CD4-positive, alpha-beta T cell treated with Interleukin-21 for 1 hour (primary cell): ENCODE results near the gene FLT3.
A peak's percentile ranks its signal among the peaks of the same experiment; 100 is the strongest.
"Not testable (repeated sequence)": the region's sequence is repeated elsewhere in the genome, so short reads cannot be mapped to it uniquely, and the experiment has no call there.

ENCODE experiments used
- DNase-seq: peaks from one replicate; pipeline ENCODE4 v3.0.0-alpha.2; 2020

FLT3 gene

DNA sequence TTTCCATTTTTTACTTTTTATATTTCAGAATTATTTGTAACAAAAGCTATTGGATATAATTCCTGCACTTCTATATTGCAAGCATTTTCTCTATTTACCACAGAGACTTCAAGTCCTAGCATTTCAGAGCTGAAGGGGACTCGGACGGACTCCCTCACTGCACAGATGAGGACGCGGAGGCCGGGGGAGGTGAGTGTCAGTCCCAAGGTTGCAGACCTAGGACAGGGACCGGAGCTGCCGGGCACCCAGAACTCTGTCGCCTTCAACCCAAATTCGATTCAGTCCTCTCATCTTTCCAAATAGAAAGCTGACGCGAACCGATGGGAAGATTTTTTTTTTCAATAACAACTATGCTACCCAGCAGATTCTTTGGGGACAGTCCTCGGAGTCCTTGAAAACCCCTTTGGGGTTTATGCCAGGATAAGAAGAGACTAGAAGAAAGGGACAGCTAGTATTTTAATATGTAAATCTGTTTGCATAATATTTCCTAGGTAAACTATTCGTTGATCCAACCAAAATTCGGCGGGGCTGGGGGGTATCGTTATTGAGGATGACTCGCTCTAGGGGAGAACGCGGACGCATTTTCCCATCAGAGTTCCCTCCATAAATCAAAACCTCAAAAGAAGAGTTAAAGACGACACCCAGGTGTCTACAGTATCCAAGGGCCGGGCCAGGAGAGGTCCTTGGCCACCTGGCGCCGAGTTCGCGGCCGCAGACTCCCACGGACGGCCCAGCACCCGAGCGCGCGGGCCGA, 803 bp downstream of the FLT3 start:
- no peak for DNase-seq

- DNase-seq, result no peak
Measured at GRCh38 chr13:28097503-28097902, 2.9 kb downstream of the FLT3 start.

DNA sequence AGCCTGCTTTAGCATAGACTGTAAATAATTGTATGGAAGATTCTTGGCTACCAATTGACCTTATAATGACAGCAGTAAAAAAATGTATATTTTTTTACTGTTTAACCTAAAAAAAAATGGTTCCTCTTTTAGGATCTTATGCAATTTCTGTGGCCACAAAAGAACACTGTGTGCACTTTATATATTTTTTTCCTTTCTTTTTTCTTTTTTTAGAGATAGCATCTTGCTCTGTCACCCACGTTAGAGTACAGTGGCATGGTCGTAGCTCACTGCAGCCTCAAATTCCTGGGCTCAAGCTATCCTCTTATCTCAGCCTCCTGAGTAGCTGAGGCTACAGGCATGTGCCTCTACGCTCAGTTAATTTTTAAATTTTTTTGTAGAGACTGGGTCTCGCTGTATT, 6.1 kb downstream of the FLT3 start:
- no peak for DNase-seq

DNA sequence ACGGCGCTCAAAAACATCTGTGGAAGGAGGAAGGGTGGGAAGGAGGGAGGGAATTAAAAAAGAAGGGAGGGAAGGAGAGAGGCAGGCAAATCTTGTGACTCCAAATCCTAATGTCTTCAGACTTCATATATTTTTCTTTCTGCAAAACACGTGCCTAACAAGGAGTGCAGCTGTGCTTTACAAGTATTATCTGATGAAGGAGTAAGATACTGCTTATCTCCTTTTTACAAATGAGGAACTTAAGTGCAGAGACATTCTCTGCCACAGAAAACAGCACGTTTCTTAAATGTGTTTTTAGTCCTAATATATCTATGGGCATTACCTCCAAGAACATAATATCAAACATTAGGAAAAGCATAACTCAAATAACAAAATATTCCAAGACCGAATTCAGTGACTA, 6.5 kb downstream of the FLT3 start:
- no peak for DNase-seq

- no peak for DNase-seq
Measured at GRCh38 chr13:28092431-28092830, 7.9 kb downstream of the FLT3 start.

DNA sequence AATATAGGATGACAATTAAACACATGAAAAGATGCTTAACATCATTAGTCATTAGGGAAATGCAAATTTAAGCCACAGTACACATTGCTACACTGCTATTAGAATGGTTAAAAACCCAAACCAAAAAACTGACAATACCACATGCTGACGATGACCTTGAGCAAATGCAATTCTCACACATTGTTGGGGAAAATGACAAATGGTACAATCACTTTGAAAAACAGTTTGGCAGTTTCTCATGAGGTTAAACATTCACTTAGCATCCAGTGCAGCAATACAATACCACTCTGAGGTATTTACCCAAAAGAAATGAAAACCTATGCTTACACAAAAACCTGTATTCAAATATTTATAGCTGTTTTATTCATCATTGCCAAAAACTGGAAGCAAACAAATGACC, 11.3 kb downstream of the FLT3 start:
- no peak for DNase-seq

GRCh38 chr13:28077820-28078219, 22.6 kb downstream of the FLT3 start:
- not testable (repeated sequence) for DNase-seq

DNA sequence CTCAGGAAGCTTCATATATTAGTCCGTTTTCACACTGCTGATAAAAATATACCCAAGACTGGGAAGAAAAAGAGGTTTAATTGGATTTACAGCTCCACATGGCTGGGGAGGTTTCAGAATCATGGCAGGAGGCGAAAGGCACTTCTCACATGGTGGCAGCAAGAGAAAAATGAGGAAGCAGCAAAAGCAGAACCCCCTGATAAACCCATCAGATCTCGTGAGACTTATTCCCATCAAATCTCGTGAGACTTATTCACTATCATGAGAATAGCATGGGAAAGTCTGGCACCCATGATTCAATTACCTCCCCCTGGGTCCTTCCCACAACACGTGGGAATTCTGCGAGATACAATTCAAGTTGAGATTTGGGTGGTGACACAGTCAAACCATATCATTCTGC, 23.1 kb downstream of the FLT3 start:
- no peak for DNase-seq

DNA sequence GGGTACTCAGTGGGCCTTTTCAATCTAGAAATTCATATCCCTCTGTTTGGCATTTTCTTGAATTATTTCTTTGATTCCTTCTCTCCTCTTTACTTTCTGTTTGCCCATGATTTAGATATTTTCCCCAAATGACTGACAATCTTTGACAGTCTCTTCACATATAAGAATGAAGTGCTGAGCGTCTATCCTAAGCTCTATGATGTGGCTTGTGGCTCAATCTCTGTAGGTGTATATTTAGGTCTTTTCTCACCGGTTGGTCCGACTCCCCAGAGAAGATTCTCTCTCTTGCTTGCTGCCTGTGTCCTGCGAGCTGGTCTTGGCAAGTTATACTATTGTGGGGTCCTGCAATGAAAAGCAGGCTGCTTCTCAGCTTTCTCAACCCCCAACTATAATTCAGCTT, 29.0 kb downstream of the FLT3 start:
- no peak for DNase-seq

- DNase-seq, result no peak
Measured at GRCh38 chr13:28067491-28067890, 32.9 kb downstream of the FLT3 start.

GRCh38 chr13:28058866-28059613, 41.3 kb downstream of the FLT3 start:
- peak; percentile 40 for DNase-seq

DNA sequence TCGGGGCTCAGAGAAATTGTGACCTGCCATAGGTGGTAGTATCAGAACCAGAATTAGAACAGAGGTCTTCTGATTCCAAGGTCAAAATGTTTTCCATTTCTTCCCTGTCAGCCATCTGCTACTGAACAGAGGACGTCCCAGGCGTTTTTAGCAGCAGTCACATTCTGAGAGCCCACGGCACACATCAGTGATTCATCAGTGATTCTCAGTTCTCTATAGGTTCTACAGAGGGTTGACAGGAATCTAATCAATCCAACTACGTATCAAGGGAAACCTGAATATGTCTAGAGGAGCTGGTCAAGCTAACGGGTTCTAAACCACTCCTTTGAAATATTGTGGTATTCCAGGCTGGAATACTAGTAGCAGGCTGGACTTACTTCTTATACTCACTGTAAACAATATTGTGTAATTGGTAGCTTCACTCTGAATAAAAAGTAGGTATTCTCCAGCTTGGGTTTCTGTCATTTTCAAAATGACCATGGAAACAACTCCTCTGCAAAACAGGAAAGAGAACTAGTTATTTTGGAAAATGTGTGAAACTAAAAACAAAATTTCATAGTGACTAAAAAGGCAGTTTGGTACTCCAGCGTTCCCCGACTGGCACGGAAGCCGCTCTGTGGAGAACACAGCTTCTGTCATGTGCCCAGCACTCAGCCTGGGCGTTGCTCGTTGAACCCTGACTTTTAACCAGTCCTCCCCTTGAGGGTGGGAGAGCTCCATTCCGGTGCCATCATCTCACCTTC, 43.2 kb downstream of the FLT3 start:
- no peak for DNase-seq

DNA sequence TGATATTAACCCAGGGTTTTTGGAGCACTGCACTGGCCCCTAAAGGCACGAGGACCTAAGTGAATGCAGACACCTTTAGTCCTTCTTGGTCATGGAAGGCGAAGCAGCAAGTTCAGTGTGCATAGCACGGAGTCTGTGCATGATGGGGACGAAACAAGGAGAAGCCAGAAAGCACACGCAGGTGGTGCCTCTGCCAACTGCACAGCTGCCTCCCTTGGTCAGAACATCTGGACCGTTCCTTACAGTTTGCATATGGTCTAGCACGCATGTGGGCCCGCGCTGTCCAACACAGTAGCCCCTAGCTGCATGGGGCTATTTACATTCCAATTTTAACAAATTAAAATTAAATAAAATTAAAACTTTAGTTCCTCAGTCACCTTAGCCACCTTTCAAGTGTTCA, 44.0 kb downstream of the FLT3 start:
- DNase-seq, result no peak

DNA sequence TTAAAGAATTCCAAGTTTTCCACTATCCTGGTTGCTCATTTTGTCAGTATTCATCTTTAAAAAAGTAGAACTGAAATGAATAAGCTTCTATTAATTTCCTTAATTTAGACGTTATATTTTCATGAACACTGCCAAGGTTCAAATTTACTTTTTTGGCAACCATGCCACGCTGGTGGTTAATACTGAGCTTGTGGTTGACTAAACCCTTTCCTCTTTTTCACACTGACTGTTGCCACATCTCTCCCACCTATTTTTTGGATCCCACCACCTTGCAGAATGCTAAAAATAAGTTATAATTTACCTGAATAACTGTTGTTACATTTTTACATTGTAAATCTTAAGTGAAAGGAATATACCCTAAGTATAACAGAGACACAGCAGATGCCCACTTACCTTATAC, 45.0 kb downstream of the FLT3 start:
- DNase-seq, result no peak

DNA sequence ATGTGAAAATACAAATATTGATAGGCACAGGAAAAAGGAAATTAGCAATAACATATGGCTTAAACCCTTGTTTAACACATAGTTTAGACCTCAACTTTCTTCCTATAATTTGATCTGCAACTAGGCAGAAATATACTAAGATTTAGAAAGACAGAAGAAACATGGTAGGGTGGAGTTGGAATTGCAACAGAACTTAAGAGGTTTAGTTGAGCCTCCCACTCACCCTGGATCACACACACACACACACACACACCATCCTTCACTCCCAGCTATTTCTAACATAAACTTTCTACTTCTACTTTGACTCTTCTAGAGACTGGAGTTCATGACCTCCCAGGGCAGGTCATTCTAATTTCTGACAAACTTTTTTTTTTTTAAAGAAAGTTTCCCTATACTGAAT, 47.4 kb downstream of the FLT3 start:
- DNase-seq, result no peak

GRCh38 chr13:28049880-28050875, 50.2 kb downstream of the FLT3 start:
- no peak for DNase-seq

DNA sequence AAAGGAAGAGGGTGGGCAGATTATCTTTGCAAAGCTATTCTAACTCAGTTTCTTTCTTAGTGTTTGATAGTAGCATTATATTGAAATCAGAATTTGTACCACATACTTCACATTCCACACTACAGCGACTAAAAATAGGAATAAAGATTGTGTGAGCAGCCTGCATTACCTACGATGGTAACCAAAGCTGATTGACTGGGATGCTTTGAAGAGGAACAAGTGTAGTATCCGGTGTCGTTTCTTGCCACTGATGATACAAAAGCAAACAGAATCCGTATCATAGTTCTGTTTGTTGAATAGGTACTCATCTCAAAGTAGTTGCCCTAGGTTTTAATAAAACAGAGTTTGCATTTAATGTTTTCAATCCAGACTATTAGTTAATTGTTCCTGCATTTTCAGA, 51.2 kb downstream of the FLT3 start:
- no peak for DNase-seq

GRCh38 chr13:28048768-28049167, 51.6 kb downstream of the FLT3 start:
- DNase-seq, result no peak

DNA sequence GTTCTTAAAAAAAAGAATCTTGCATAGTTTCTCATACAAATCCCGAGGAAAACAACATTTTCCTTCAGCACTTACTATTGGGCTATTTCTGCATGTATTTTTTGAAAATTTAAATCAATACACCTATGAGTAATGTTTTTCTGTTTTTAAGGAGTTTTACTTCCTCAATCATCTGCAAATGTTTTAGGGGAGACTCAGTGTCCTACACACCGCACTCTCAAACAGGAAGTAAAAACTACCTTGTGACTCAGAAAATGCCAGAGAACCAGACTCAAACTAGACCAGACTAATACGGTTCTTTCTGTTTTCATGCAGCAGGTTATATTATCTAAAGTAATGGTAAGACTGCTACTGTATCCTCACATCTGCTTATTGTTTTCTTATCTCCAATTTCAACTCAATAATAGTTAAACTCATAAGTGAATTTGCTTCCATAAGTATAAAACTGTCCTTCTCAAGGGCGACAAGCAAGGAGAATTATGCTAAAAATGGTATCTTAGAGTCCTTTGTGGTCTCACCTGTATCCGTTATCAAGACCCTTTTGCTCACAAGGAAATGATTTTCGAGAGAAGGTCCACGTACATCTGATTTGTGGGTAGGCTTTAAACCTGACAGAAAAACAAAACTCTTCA, 52.5 kb downstream of the FLT3 start:
- DNase-seq, result peak; percentile 14

DNA sequence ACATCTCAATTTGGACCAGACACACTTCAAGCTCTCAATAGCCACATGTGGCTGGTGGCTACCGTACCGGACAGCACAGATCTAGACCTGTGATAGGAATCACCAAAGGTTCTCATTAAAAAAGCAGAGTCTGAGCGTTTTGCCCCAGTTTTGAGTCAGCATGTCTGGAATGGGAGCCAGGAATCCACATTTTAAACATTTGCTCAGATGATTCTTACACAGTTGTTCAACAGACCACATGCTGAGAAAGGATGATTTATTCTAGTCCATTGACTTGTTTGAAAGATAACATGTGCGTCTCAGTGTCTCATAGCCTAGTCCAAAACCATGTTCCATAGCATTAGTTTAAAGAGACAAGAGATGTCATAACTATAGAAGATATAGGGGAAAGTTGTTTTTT, 53.4 kb downstream of the FLT3 start:
- DNase-seq, result no peak

GRCh38 chr13:28045861-28046260, 54.5 kb downstream of the FLT3 start:
- DNase-seq, result no peak

- DNase-seq, result no peak
Measured at GRCh38 chr13:28044608-28045007, 55.8 kb downstream of the FLT3 start.
